Femur (tissue), 1 donor: ENCODE results near the gene ADGRG1.
"Not testable (repeated sequence)": the region's sequence is repeated elsewhere in the genome, so short reads cannot be mapped to it uniquely, and the experiment has no call there.

ENCODE experiments used
- DNase-seq: peaks from one replicate; pipeline ENCODE4 v3.0.0-alpha.2; 2017

The ADGRG1 gene

DNA sequence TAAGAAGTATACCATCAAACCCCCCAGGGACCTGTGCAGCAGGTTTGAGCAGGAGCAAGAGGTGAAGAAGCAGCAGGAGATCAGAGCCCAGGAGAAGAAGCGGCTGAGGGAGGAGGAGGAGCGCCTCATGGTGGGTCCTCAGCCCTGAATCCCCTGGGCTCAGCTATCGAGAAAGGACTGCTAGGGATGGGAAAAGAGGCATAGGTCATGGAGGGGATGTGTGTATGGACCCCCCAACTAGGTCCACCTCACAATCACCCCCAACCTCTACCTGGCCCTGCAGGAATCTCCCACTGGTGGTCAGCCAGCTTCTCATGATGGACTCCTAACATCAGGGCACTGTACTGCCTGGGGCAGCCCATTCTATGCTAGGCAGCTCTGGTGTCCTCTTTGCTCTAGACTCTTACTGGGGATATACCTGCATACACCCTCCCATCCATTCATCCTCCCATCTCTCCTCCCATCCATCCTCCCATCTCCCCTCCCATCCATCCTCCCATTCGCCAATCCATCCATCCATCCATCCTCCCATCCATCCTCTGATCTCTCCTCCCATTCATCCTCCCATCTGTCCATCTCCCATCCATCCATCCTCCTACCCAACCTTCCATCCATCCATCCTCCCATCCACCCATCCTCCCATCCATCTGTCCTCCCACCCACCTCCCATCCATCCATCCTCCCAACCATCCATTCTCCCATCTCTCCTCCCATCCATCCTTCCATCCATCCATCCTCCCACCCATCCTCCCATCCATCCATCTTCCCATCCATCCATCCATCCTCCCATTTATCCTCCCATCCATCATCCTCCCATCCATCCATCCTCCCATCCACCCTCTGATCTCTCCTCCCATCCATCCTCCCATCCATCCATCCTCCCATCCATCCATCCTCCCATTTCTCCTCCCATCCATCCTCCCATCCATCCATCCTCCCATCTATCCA is 76.7 kb downstream of the ADGRG1 start:
- no peak for DNase-seq

DNA sequence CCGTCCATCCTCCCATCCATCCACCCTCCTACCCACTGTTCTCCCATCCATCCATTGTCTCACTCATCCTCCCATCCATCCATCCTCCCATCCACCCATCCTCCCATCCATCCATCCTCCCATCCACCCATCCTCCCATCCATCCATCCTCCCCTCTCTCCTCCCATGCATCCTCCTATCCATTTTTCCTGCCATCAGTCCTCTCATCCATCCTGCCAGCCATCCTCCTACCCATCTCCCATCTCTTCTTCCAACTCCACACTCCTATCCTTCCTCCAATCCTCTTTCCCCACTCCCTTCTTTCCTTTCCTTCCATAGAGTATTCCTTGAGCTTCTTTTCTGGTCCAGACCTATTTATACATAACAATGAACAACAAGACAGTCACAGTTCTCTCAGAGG is 78.3 kb downstream of the ADGRG1 start:
- DNase-seq, result no peak

DNA sequence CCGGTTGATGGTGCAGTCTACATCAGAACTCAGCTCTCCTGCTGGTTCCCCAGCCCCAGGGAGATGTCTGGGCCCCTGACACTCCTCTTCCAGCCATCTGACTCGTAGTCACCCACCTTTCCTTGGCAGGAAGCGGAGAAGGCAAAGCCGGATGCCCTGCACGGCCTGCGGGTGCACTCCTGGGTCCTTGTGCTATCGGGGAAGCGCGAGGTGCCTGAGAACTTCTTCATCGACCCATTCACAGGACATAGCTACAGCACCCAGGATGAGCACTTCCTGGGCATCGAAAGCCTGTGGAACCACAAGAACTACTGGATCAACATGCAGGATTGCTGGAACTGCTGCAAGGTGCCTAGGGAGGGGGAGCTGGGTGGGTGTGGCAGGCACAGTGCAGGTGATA is 78.9 kb downstream of the ADGRG1 start:
- no peak for DNase-seq

DNA sequence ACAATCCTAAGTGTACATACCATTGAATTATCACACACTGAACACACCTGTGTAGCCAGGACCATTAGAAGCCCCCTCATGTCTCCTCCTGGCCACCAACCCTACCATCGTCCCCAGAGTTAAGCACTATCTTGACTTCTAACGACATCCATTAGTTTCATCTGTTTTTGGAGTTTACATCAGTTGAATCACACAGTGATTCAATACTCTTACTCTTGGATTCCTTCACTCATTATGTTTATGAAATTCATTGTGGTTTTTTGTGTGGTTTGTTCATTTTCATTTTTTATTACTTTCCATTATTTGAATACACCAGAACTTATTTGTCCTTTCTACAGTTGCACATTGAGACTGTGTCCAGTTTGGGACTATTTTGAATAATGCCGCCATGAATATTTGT is 79.7 kb downstream of the ADGRG1 start:
- no peak for DNase-seq

DNA sequence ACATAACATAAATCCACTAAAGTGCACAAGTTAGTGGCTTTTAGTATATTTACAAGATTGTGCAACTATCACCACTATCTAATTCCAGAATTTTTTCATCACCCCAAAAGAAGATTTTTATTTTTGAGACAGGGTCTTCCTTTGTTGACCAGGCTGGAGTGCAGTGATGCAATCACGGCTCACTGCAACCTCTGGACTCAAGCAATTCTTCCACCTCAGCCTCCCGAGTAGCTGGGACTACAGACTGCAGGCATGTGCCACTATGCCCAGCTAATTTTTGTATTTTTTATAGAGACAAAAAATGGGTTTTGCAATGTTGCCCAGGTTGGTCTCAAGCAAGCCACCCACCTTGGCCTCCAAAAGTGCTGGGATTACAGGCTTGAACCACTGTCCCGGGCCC is 81.2 kb downstream of the ADGRG1 start:
- DNase-seq, result no peak

DNA sequence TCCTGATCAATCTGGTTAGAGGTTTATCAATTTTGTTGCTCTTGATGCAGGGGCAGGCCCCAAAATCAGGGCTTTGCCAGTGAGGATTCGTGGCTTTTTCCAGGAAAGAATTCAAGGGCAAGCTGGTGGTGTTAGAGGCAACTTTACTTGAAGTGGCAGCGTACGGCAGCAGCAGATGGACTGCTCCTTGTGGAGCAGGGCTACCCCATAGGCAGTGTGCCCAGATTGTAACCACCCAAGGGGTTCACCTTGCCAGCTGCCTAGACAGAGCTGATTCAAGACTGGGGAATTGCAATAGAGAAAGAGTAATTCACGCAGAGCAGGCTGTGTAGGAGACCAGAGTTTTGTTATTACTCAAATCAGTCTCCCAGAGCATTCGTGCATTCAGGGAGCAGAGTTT is 82.9 kb downstream of the ADGRG1 start:
- no peak for DNase-seq

DNA sequence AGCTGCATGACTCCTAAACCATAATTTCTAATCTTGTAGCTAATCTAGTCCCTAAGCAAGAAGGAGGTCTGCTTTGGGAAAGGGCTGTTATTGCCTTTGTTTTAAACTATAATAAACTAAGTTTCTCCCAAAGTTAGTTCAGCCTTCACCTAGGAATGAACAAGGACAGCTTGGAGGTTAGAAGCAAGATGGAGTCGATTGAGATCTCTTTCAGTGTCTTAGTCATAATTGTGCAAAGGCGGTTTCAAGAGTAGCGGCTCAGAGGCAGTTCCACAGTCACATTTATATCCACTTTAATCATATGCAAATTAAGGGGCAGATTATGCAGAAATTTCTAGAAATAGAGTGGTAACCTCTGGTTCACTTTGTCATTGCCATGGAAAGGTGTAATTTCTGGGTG is 83.6 kb downstream of the ADGRG1 start:
- no peak for DNase-seq

DNA sequence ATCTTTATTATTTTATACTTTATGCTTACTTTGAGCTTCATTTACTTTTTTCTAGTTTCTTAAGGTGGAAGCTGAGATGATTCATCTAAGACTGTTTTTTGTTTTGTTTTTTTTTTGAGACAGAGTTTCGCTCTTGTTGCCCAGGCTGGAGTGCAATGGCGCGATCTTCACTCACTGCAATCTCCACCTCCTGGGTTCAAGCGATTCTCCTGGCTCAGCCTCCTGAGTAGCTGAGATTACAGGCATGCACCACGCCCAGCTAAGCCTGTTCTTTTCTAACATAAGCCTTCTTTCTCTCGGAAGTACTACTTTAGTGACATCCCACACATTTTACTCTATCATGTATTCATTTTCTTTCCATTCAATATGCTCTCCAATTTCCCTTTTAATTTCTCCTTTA is 84.1 kb downstream of the ADGRG1 start:
- DNase-seq, result not testable (repeated sequence)

DNA sequence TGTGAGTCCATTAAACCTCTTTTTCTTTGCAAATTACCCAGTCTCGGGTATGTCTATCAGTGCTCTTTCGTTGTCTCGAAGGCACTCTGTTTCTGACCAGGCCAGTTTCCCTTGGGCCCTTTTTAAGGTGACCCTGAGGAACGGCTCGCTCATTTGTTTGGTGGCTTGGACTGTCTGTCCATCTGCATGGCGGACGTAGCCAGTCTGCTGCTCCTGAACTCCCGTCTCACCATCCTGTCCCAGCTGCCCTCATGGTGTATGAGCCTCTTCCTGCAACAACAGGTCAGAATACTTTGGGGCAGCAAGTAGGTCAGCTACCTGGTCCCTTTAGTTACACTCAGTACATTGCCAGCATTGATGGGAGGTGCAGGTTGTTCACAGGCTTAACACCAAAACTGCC is 85.2 kb downstream of the ADGRG1 start:
- no peak for DNase-seq

DNA sequence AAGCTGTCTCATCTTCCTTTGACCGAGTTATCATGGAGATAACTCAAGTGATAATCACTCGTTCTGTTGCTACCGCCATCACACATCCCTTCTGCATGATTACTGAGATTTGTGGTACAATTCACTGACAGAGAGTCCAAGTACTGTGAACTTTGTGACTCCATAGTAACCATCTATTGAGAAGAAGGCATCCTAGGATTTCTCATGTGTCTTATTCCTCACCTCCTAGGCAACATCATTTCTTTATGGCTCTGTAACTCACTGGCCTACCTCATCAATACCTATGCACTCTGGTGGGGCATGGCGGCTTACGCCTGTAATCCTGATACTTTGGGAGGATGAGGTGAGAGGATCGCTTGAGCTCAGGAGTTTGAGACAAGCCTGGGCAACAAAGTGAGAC is 85.6 kb downstream of the ADGRG1 start:
- DNase-seq, result no peak
